HepG2 (cell line): ENCODE measurements around the gene MRPS17. TPM values are rescaled to one million over a fixed set of nuclear protein-coding genes. Genes with fewer than 3 reads are reported as not detected.

Experiments used
- ARID4A ChIP-seq: sonication (generic); formaldehyde crosslinking; IDR thresholded peaks from 2 replicates; pipeline ENCODE4 v1.5.0; 2020; ENCODE audit warnings: mild to moderate bottlenecking, missing genetic modification reagents, borderline replicate concordance
- ARNT2 ChIP-seq: sonication (generic); formaldehyde crosslinking; IDR thresholded peaks from 2 replicates; pipeline ENCODE4 v1.8.0; 2022; ENCODE audit warnings: mild to moderate bottlenecking, low read depth, missing genetic modification reagents, moderate library complexity
- E2F2 ChIP-seq: sonication (generic); formaldehyde crosslinking; IDR thresholded peaks from 2 replicates; pipeline ENCODE4 v1.4.0; 2020; ENCODE audit warnings: missing genetic modification reagents, borderline replicate concordance
- ERF ChIP-seq: IDR thresholded peaks from 2 replicates; pipeline ENCODE4 v1.6.1; 2018; ENCODE audit warnings: missing biosample characterization, missing genetic modification reagents
- GABPB1 ChIP-seq: IDR thresholded peaks from 2 replicates; pipeline ENCODE4 v1.6.1; 2016; ENCODE audit warnings: mild to moderate bottlenecking, missing genetic modification reagents, moderate library complexity, missing compliant biosample characterization
- HDAC1 ChIP-seq: sonication (generic); formaldehyde crosslinking; IDR thresholded peaks from 2 replicates; pipeline ENCODE4 v1.5.1; 2020; ENCODE audit warnings: mild to moderate bottlenecking, missing genetic modification reagents
- HNRNPH1 ChIP-seq: fragments of 200-400 bp; formaldehyde crosslinking; optimal IDR thresholded peaks from 2 replicates; pipeline ENCODE3; 2017; ENCODE audit warnings: mild to moderate bottlenecking, low read depth, low read length
- MZF1 ChIP-seq: sonication (generic); formaldehyde crosslinking; IDR thresholded peaks from 2 replicates; pipeline ENCODE4 v1.8.1; 2023; ENCODE audit warnings: mild to moderate bottlenecking, missing genetic modification reagents, borderline replicate concordance
- NBN ChIP-seq: fragments of 450-650 bp; conservative IDR thresholded peaks from 2 replicates; pipeline ENCODE4 v1.6.1; 2017
- NFE2L2 ChIP-seq: fragments of 150-350 bp; IDR thresholded peaks from 2 replicates; pipeline ENCODE4 v1.6.1; 2014; ENCODE audit warnings: low read length
- RXRA ChIP-seq: sonication (generic); formaldehyde crosslinking; IDR thresholded peaks from 2 replicates; pipeline ENCODE4 v1.5.1; 2020; ENCODE audit warnings: missing genetic modification reagents
- ZBTB10 ChIP-seq: sonication (generic); formaldehyde crosslinking; IDR thresholded peaks from 2 replicates; pipeline ENCODE4 v1.4.0; 2020; ENCODE audit warnings: missing genetic modification reagents, borderline replicate concordance
- ZBTB49 ChIP-seq: sonication (generic); formaldehyde crosslinking; IDR thresholded peaks from 2 replicates; pipeline ENCODE4 v1.4.0; 2020; ENCODE audit warnings: missing genetic modification reagents, borderline replicate concordance
- ZBTB7B ChIP-seq: sonication (generic); formaldehyde crosslinking; IDR thresholded peaks from 2 replicates; pipeline ENCODE4 v1.4.0; 2020; ENCODE audit warnings: missing genetic modification reagents
- ZBTB8A ChIP-seq: sonication (generic); formaldehyde crosslinking; IDR thresholded peaks from 2 replicates; pipeline ENCODE4 v1.4.0; 2020; ENCODE audit warnings: mild to moderate bottlenecking, low read depth, missing genetic modification reagents, borderline replicate concordance
- ZFP90 ChIP-seq: sonication (generic); formaldehyde crosslinking; IDR thresholded peaks from 2 replicates; pipeline ENCODE4 v1.8.0; 2022; ENCODE audit warnings: missing genetic modification reagents, mild to moderate bottlenecking, inconsistent platforms, borderline replicate concordance
- ZNF343 ChIP-seq: sonication (generic); formaldehyde crosslinking; IDR thresholded peaks from 2 replicates; pipeline ENCODE4 v1.4.0; 2020; ENCODE audit warnings: mild to moderate bottlenecking, missing genetic modification reagents
- ZNF549 ChIP-seq: sonication (generic); formaldehyde crosslinking; IDR thresholded peaks from 2 replicates; pipeline ENCODE4 v1.5.0; 2020; ENCODE audit warnings: missing genetic modification reagents
- ZNF660 ChIP-seq: sonication (generic); formaldehyde crosslinking; IDR thresholded peaks from 2 replicates; pipeline ENCODE4 v1.5.1; 2020; ENCODE audit warnings: mild to moderate bottlenecking, low read depth, missing genetic modification reagents, borderline replicate concordance
- ZNF792 ChIP-seq: IDR thresholded peaks from 2 replicates; pipeline ENCODE4 v1.6.1; 2016
- polyA plus RNA-seq, 8 experiments: library from polyadenylated mRNA; depleted of rRNA in 3 of 8; stranded (reverse) in 7 of 8; unstranded in 1 of 8; fragments of >200 nt; fragmentation: Illumina TruSeq in 4 of 8; extraction: Trizol in 4 of 8; gene quantifications; 2 replicates each; pipeline versions ENCODE4 v1.2.1 to v1.2.3, GENCODE V29; 2011 to 2016; ENCODE audit warnings: low read depth in 4 of 8, missing spikeins in 1 of 8, mixed read lengths in 1 of 8; ENCODE audit not compliant: insufficient read depth in 1 of 8
- total RNA-seq, 5 experiments: library from RNA; depleted of rRNA; stranded (reverse); fragments of >200 nt; fragmentation: Illumina TruSeq; extraction: Trizol; gene quantifications; 2 replicates each; pipeline ENCODE4 v1.2.3, GENCODE V29; 2016; ENCODE audit warnings: low read depth in 1 of 5

MRPS17 gene
- total and polyA plus RNA-seq, 2 of the 13 experiments (the other 11 are each of a cell fraction or from before 2014, with no cell fraction given) = 14.9 to 31.3 TPM

- no peak for TF ChIP-seq HNRNPH1
- TF ChIP-seq NBN = no peak
- TF ChIP-seq E2F2 (CRISPR knock-in tag) = no peak
- TF ChIP-seq ZBTB10 (CRISPR knock-in tag) = no peak
- no peak for TF ChIP-seq ZNF792
- TF ChIP-seq ZNF549 = no peak
- no peak for TF ChIP-seq ZNF660 (CRISPR knock-in tag)
- TF ChIP-seq ZBTB7B (CRISPR knock-in tag) = 0 out of 2 replicates have a peak, but pooled peaks have one; percentile 51
- TF ChIP-seq ZBTB8A (CRISPR knock-in tag) = no peak
- TF ChIP-seq ARID4A (CRISPR knock-in tag) = peak; percentile 66; the same call in 1 of the 2 replicates
- no peak for TF ChIP-seq ARNT2 (CRISPR knock-in tag)
- no peak for TF ChIP-seq ZNF343 (CRISPR knock-in tag)
- peak; percentile 83 for TF ChIP-seq HDAC1 (CRISPR knock-in tag)
- no peak for TF ChIP-seq NFE2L2
- no peak for TF ChIP-seq ZBTB49
- no peak for TF ChIP-seq GABPB1
- peak; percentile 81; the same call in 1 of the 2 replicates for TF ChIP-seq RXRA (CRISPR knock-in tag)
- TF ChIP-seq ZFP90 = no peak
- no peak for TF ChIP-seq ERF (CRISPR knock-in tag)
- TF ChIP-seq MZF1 = no peak
Measured at GRCh38 chr7:55996856-55997500, 45.3 kb downstream of the MRPS17 start (continued).
